ENCODE data around the gene NFIC.
"Not testable (repeated sequence)": the region's sequence is repeated elsewhere in the genome, so short reads cannot be mapped to it uniquely, and the experiment has no call there.

Gene NFIC

DNA sequence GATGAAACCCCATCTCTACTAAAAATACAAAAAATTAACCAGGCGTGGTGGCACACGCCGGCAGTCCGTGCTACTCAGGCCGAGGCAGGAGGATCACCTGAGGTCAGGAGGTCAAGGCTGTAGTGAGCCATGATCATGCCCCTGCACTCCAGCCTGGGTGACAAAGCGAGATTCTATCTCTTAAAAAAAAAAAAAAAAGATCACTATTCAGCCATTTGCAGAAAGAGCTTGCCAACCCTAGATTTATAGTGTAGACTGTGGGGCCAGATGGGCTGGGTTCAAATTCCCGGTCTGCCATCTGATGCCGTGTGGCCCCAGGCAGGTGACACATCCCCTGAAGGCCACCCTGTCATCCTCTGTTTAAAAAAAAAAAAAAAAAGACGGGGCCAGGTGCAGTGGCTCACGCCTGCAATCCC is 85.1 kb downstream of the NFIC start:
- no peak for DNase-seq (ENCODE audit: low read depth in 3 of 3)

DNA sequence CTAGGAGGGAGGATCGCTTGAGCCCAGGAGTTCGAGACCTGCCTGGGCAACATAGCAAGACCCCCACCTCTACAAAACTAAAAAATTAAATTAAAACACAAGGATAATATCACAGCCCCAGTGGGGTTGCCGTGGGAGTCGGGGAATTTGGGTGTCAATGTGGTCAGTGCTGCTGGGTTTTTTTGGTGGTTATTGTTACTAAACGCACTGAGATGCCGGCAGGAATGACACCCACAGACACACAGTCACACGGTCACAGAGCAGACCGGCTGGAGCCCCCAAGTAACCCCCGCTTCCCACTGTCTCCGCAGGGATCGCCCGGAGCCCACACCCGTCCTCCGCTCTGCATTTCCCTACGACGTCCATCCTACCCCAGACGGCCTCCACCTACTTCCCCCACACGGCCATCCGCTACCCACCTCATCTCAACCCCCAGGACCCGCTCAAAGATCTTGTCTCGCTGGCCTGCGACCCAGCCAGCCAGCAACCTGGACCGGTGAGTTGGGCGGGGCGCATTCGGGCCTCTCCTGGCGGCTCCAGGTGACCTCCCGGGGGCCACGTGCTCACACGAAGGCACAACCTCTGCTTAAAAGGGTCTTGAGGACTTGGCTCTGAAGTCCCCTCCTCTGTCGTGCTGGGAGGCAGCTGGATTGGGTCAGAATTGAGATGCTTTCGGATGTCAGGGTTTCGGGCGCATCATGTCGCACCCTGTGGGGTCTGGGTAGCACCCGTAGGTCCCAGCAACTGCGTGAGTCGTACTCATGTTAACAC is 86.0 kb downstream of the NFIC start:
- no peak for DNase-seq (ENCODE audit: low read depth in 3 of 3)

DNA sequence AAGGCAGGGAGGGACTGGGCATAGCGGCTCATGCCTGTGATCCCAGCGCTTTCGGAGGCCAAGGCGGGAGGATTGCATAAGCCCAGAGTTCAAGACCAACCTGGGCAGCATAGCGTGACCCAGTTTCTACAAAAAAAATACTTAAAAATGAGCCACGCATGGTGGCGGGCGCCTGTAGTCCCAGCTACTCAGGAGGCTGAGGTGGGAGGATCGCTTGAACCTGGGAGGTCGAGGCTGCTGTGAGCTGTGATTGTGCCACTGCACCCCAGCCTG is 86.5 kb downstream of the NFIC start:
- not testable (repeated sequence) for DNase-seq (ENCODE audit: low read depth in 3 of 3)

GRCh38 chr19:3453840-3454239 is 87.5 kb downstream of the NFIC start:
- DNase-seq (ENCODE audit: low read depth in 3 of 3): no peak

DNA sequence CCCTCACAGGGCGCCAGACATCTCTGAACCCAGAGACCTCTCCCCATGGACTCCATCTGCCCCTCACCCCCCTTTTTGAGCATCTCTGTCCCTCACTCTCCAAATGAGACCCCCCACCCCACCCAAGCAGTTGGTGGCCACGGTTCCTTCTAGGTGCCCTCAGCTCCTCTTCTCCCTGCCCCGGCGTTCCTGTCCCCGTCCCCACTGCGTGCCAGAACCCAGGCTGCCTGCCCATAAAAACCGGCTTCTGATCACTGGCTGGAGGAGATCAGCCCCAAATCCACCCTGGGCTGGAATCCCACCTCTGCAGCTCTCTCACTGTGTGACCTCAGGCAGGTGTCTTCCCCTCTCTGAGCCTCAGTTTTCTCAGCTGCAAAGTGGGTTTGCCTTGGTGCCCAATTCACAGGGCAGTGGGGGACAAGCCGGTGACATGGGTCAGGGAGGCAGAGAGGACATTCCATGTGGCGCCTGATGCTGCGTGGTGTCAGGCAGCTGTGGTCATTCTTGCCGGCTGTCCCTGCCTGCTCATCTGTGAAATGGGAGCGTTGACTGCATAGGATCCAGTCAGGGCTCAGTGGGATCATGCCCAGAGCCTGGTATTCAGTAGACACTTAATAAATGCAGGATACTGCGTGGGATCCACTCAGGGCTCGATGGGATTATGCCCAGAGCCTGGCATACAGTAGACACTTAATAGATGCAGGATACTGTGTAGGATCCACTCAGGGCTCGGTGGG is 88.4 kb downstream of the NFIC start:
- DNase-seq (ENCODE audit: low read depth in 3 of 3): no peak

DNA sequence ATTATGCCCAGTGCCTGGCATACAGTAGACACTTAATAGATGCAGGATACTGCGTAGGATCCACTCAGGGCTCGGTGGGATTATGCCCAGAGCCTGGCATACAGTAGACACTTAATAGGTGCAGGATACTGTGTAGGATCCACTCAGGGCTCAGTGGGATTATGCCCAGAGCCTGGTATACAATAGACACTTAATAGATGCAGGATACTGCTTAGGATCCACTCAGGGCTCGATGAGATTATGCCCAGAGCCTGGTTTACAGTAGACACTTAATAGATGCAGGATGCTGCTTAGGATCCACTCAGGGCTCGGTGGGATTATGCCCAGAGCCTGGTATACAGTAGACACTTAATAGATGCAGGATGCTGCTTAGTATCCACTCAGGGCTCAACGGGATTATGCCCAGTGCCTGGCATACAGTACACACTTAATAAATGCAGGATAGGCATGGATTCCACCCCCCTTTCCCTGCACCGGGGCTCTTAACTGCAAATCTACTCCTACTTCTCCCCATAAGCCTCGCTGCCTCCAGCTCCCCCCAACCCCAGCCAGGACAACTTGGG is 89.1 kb downstream of the NFIC start:
- DNase-seq (ENCODE audit: low read depth in 3 of 3): no peak

- no peak for DNase-seq (ENCODE audit: low read depth in 3 of 3)
Measured at GRCh38 chr19:3455960-3456601, 89.7 kb downstream of the NFIC start.

DNA sequence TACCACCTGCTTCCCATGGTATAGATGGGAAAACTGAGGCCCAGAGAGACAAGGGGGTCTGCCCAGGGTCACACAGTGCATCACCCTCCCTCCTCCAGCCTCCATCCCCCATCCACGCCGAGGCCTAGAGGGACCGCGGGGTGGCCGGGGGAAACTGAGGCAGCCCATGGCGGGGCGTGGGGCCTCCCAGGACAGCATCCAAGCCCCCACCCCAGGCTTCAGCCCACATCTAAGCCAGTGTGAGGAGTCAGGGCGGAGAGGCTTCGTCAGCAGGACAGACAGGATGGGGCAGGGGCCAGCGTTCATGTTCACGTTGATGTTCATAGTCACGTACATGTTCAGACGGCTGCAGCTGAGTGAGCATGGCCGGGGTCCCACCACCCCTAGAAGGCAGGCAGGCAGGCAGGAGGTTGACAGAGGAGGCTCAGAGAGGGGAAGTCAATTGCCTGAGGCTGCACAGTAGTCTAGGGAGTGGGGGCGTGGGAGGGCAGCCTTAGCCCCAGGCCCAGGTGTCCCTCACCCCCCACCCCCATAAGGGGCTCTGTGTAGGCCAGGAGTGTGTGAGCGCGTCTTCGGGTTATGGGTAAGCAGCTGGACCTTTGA is 90.6 kb downstream of the NFIC start:
- no peak for DNase-seq (ENCODE audit: low read depth in 3 of 3)

DNA sequence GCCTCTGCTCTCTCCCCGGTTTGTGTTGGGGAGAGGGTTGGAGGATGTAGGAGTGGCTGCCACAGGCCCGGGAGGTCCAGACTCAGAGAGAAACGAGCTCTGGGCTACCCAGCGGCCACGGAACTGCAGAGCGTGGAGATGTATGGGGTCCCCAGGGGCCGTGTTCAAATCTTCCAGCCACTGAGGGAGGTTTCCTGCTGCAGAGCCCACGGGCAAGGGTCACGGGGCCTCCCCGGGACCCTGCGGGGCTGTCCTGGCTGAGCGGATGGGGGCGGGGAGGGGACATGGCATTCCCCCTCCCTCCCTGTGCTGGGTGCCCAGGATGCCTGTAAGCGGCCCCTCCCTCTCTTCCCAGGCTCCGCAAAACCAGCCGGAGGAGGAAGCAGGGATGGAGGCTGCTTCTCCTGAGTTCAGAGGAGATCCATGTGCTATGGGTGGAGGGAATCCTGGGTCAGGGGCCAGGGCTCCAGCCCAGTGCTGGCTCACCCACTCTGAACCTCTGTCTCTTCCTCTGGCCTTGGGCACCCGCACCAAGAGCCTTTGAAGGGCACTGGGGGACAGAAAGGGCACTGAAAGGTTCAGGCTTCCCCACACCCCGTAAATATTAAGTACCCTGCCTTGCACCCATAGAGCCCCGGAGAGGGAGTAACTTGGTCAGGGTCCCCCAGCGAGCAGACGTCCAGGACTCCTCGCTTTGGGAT is 91.3 kb downstream of the NFIC start:
- DNase-seq (ENCODE audit: low read depth in 3 of 3): no peak

DNA sequence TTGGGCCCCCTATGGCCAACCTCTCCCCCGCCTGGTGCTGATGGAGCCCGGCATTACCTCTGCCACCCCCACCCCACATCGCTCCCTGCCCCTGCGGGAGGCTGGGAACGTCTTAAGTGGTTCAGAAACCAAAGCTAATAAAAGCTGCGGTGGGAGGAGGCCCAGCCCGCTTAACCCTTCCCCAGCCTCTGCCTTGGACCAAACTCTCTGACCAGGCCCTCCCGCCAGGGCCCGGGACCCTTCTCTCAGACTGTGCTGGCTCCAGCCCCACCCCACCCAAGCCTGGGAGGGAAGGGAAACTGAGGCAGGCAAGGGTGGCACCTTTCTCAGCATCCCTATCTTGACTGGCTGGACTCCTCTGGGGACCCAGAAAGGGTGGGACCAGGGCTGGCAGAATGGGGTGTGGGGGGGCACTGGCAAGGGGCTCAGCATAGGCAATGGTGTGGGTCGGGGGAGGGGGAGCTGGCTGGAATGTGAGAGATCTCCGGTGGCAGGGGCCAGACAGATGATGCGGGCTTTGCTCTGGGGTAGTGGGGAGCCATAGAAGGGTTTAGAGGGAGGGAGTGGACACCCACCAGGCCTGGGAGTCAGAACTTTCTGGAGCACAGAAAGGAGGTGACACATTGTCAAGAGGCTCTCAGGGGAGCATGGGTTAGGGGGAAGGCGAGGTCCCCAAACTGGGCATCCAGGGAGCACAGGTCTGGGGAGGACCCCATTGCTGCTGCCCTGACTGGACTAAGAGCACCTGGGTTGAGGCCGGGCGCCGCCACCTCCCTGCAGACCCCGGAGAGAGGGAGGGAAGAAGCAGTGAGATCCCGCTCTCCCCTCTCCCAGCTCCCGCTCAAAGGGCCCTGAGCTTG is 92.1 kb downstream of the NFIC start:
- no peak for DNase-seq (ENCODE audit: low read depth in 3 of 3)

DNA sequence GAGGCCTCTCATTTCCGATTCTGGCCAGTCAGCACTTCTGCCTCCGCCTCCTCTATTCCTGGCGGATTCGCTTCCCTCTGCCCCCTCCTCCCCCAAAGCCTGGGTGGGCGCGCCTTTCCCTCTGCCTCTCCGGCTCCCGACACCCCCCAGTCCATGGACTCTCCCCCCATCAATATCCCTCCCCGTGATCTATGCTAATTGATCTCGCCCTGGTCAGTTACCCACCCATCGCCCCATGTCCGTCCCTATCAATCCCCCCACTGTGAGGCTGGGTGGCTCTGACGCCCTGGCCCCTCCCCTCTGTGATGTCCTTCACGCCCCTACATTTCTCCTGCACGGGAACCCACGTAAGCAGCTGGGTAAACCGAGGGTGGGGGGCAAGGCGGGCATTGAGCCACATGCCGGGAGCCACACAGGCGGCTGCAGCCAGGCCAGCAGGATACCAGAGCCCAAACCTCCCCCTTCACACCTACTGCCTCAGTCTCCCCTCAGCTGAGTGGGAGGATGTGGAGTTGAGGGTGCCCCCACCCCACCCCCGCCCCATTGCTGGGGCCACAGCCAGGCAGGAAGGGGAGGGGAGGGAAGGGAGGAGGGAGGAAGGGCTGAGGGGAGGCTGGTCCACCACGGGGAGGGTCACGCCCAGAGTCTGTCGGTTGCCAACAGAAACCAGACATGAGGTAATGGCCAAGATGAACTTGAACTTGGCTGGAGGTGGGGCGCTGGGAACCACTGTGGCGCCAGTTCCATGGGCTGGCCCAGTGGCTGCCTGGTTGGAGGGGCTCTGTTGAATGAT is 92.9 kb downstream of the NFIC start:
- DNase-seq (ENCODE audit: low read depth in 3 of 3): no peak

DNA sequence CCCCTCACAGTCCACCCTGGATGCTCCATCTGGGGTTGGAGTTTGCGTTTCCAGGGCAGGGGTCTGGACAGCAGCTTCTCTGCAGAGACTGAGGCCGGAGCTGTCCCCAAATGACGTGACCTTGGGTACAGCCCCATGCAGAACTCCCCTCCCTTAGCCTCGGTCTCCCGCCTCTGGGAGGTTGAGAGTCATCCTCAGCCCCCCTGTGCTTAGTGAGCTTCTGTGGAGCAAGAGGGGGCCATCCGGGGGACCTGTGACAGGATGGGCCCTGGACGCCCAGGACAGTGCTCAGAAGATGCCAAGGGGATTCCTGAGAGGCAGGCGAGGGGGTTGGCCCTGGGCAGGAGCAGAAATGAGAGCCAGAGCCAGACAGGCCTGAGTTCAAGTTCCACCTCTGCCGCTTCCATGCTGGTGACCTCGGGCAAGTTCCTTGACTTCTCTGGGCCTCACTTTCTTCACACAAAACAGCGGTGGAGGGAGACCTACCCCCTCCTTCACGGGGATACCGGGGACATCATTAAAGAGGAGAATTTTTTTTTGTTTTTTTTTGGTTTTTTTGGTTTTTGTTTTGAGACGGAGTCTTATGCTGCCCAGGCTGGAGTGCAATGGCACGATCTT is 93.7 kb downstream of the NFIC start:
- DNase-seq (ENCODE audit: low read depth in 3 of 3): no peak

DNA sequence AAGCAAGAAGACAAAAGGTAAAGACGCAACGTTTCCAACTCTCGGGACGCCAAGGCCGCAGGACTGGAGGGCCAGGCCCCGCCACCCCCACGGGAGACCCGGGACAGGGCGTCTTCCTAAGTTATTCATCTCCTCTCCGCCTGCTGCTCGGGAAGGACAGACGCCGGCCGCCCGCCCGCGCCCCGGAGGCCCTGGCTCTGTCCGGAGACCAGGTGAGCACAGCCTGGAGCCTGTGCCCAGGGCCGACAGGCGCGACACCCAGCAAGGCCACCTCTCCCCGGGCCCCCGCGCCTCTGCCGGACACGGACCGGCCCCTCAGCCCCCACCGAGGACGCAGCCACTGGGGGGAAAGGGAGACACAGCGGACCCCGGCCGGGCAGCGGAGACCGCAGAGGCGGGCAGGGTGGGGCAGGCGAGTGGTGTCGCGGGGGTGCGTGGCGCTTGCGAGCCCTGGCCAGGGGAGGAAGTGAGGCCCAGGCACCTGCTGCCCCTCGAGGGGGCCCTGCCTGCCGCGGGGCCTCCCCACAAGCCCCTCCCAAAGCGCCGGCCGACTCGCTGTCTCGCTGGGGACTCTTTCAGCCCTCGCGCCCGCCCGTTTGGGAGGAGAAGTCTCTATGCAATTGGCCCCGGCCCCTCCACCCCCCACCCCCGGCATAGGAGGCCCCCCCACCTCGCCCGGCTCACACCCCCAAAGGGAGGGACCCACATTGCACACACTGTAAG is 96.8 kb downstream of the NFIC start:
- no peak for DNase-seq (ENCODE audit: low read depth in 3 of 3)

GRCh38 chr19:3463714-3464586 is 97.6 kb downstream of the NFIC start:
- DNase-seq (ENCODE audit: low read depth in 3 of 3): no peak

DNA sequence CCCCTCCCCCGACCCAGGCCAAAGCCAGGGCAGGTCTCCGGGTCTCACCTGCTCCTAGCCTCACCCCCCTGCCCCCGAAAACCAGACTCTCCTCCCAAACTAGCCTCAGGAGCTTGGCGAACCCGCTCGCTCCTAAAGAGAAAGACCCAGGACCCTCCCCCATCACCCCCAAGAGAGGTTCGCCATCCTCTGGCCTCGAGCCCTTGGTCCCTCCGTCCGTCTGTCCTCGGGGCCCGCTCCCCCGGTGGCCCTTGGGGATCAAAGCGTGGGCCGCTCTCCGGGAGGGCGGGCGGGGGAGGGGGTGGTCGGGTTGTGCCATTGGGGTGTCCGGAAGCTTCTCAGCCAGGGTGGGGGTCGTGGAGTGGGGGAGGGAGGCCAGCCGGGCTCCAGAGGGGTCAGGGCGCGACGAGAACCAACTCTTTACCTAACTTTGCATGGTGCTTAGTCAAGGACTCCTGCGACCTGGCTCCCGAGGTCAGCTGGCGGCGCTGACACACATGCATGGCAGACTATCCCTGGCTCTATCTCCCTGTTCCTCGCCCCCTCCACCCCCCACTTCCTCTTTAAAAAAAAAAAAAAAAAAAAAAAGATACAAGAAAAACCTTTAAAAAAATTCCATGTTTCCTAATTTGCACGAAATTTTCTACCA is 98.3 kb downstream of the NFIC start:
- no peak for DNase-seq (ENCODE audit: low read depth in 3 of 3)

DNA sequence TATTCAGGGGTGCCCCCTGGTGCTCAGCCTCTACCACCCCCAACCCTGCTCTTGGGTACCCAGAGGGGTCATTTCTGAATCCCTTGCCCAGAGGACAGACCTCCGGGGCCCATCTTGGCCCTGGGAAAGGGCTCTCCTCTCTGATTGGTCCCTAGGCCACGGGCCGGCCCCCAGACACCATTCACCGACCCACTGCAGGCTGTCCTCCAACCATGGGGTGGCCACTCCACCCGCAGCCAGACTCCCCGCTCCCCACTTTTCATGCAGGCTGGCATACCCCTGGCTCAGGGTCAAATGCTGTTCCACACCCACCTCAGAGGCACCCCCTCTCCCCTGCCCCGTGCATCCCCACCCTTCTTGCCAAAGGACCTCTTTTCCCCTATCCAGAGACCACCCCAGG is 99.2 kb downstream of the NFIC start:
- no peak for DNase-seq (ENCODE audit: low read depth in 3 of 3)

DNA sequence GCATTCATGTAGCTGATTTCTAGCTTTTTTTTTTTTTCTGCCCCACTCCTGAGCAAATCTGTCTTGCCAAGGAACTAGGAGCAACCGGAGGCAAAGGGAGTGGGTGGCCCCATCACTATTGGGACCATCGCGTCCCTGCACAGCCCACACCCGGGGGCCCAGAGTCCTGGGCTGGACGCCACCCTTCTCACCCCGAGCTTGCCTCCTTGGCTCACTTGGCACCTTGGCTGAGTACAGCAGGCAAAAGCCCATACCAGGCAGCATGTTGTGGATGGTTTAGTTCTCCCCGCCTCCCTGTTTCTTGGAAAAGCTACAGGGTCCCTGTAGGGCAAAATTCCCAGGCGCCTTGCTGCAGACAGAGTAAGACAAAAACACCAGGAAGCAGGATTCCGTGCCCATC is 100.3 kb downstream of the NFIC start:
- DNase-seq (ENCODE audit: low read depth in 3 of 3): no peak
